GM18519 (cell line): Measurements from ENCODE around the gene FAM228B.

Source experiments
- ATAC-seq: cut with Tn5 transposase; IDR thresholded peaks from one replicate; pipeline ENCODE4 v1.9.1; 2021; ENCODE audit warnings: mild to moderate bottlenecking, moderate library complexity; ENCODE audit not compliant: unreplicated experiment, low FRiP score

FAM228B gene

GRCh38 chr2:24152413-24153197, 29.3 kb downstream of the FAM228B start:
- no peak for ATAC-seq

GRCh38 chr2:24153478-24153877, 30.2 kb downstream of the FAM228B start:
- ATAC-seq = no peak

- ATAC-seq = no peak
These were observed 34.9 kb downstream of the FAM228B start for GRCh38 chr2:24158131-24158530.

- no peak for ATAC-seq
These were observed 36.4 kb downstream of the FAM228B start for GRCh38 chr2:24159708-24160107.

GRCh38 chr2:24160761-24161160, 37.5 kb downstream of the FAM228B start:
- ATAC-seq = no peak

- ATAC-seq = no peak
These were observed 39.2 kb downstream of the FAM228B start for GRCh38 chr2:24162494-24162893.

- no peak for ATAC-seq
These were observed 39.9 kb downstream of the FAM228B start for GRCh38 chr2:24163186-24163585.

GRCh38 chr2:24163601-24164000, 40.3 kb downstream of the FAM228B start:
- ATAC-seq = no peak

- no peak for ATAC-seq
These were observed 41.2 kb downstream of the FAM228B start for GRCh38 chr2:24164416-24164973.

- no peak for ATAC-seq
These were observed 45.8 kb downstream of the FAM228B start for GRCh38 chr2:24169023-24169422.

- ATAC-seq = no peak
These were observed 51.6 kb downstream of the FAM228B start, which contains the start of gene FAM228A for GRCh38 chr2:24174851-24175277. FAM228A (plus strand) TSS chr2:24175053; CDS start chr2:24175481, 428 bp downstream.

- no peak for ATAC-seq
These were observed 52.4 kb downstream of the FAM228B start for GRCh38 chr2:24175631-24176187.

- ATAC-seq = no peak
These were observed 53.1 kb downstream of the FAM228B start for GRCh38 chr2:24176326-24176725.

GRCh38 chr2:24179683-24180082, 56.4 kb downstream of the FAM228B start:
- no peak for ATAC-seq

- ATAC-seq = no peak
These were observed 58.6 kb downstream of the FAM228B start for GRCh38 chr2:24181849-24182248.

GRCh38 chr2:24182507-24182906, 59.2 kb downstream of the FAM228B start:
- ATAC-seq = no peak

- ATAC-seq = no peak
These were observed 60.2 kb downstream of the FAM228B start for GRCh38 chr2:24183366-24184069.

- no peak for ATAC-seq
These were observed 66.3 kb downstream of the FAM228B start for GRCh38 chr2:24189551-24189950.

GRCh38 chr2:24190503-24190902, 67.2 kb downstream of the FAM228B start:
- no peak for ATAC-seq

- no peak for ATAC-seq
These were observed 67.9 kb downstream of the FAM228B start for GRCh38 chr2:24191156-24191555.

GRCh38 chr2:24191848-24192247, 68.6 kb downstream of the FAM228B start:
- no peak for ATAC-seq
